IMR-90 (cell line): ENCODE data around the gene TUSC2. TPM values are rescaled to one million over a fixed set of nuclear protein-coding genes. Genes with fewer than 3 reads are reported as not detected.

Source experiments
- ATAC-seq: fragments of 200-7000 bp; cut with Tn5 transposase; 2 replicates; pipeline ENCODE4 v1.9.1; 2020; ENCODE audit warnings: low read depth, mild to moderate bottlenecking, moderate library complexity
- BruUV-seq: library from RNA; stranded (reverse); fragments of 400-500 nt; replicated peaks from 2 replicates; lab custom pipeline; 2021; lab: Mats Ljungman, UMichigan
- CTCF ChIA-PET: fragments of 300-600 bp; formaldehyde crosslinking; extraction: SDS; loops from one replicate; lab custom pipeline; 2021; ENCODE audit warnings: antibody characterized with exemption; lab: Yijun Ruan, JAX
- POLR2A ChIA-PET: fragments of 300-600 bp; sonication (Branson Sonifier 250); formaldehyde crosslinking; loops from one replicate; lab custom pipeline; 2022; ENCODE audit warnings: antibody characterized with exemption; ENCODE audit not compliant: unreplicated experiment; lab: Charles Lee
- DNase-seq: peaks from one replicate; pipeline ENCODE4 v3.0.0; 2013
- H2AFZ ChIP-seq: replicated peaks from 2 replicates; pipeline ENCODE3; 2013; ENCODE audit warnings: low read length, mild to moderate bottlenecking; ENCODE audit not compliant: poor library complexity
- H2AK5ac ChIP-seq: 2 replicates; pipeline ENCODE4 v1.6.1; 2013; ENCODE audit warnings: low read depth, low read length, inconsistent platforms
- H2AK9ac ChIP-seq: replicated peaks from 2 replicates; pipeline ENCODE3; 2013; ENCODE audit warnings: mild to moderate bottlenecking, low read depth, low read length, moderate library complexity; ENCODE audit not compliant: poor library complexity
- H2BK120ac ChIP-seq: 2 replicates; pipeline ENCODE4 v1.6.1; 2013; ENCODE audit warnings: low read depth, low read length, inconsistent platforms
- H2BK15ac ChIP-seq: 3 replicates; pipeline ENCODE4 v1.6.1; 2013; ENCODE audit warnings: low read depth, low read length, inconsistent platforms
- H2BK20ac ChIP-seq: 2 replicates; pipeline ENCODE4 v1.6.1; 2013; ENCODE audit warnings: low read depth, mild to moderate bottlenecking, inconsistent platforms, low read length, moderate library complexity
- H2BK5ac ChIP-seq: 2 replicates; pipeline ENCODE4 v1.6.1; 2013; ENCODE audit warnings: mild to moderate bottlenecking, low read depth, low read length, inconsistent platforms; ENCODE audit not compliant: poor library complexity, severe bottlenecking
- H3K14ac ChIP-seq: replicated peaks from 2 replicates; pipeline ENCODE4 v1.6.1; 2013; ENCODE audit warnings: low read depth, low read length, inconsistent platforms
- H3K18ac ChIP-seq: 2 replicates; pipeline ENCODE4 v1.6.1; 2013; ENCODE audit warnings: low read depth, low read length, control low read depth
- H3K23ac ChIP-seq: 2 replicates; pipeline ENCODE4 v1.6.1; 2013; ENCODE audit warnings: low read depth, low read length, inconsistent platforms
- H3K27ac ChIP-seq: 2 replicates; pipeline ENCODE4 v1.5.1; 2013; ENCODE audit warnings: mild to moderate bottlenecking, control low read depth, low read length; ENCODE audit not compliant: insufficient read depth
- H3K27me3 ChIP-seq: 2 replicates; pipeline ENCODE4 v1.6.1; 2013; ENCODE audit warnings: low read length; ENCODE audit not compliant: control insufficient read depth, insufficient read depth
- H3K36me3 ChIP-seq: 2 replicates; pipeline ENCODE4 v1.6.1; 2013; ENCODE audit warnings: low read length, mixed read lengths; ENCODE audit not compliant: control insufficient read depth, insufficient read depth
- H3K4ac ChIP-seq: 2 replicates; pipeline ENCODE4 v1.6.1; 2013; ENCODE audit warnings: low read depth, low read length, inconsistent platforms
- H3K4me1 ChIP-seq: 2 replicates; pipeline ENCODE4 v1.6.1; 2013; ENCODE audit warnings: low read length, mixed read lengths; ENCODE audit not compliant: control insufficient read depth, insufficient read depth
- H3K4me2 ChIP-seq: 2 replicates; pipeline ENCODE4 v1.6.1; 2013; ENCODE audit warnings: low read depth, mild to moderate bottlenecking, control low read depth, low read length, moderate library complexity
- H3K4me3 ChIP-seq: 2 replicates; pipeline ENCODE4 v1.5.1; 2013; ENCODE audit warnings: low read depth, mild to moderate bottlenecking, control low read depth, low read length, moderate library complexity; ENCODE audit not compliant: insufficient read depth
- H3K56ac ChIP-seq: 2 replicates; pipeline ENCODE4 v1.6.1; 2013; ENCODE audit warnings: low read length, inconsistent platforms; ENCODE audit not compliant: insufficient read depth; ENCODE audit errors: extremely low read depth
- H3K79me1 ChIP-seq, 2 experiments: 2 replicates each; pipeline ENCODE4 v1.6.1; 2013; ENCODE audit warnings: low read length in 2 of 2, inconsistent platforms in 1 of 2, low read depth in 1 of 2
- H3K9ac ChIP-seq: 2 replicates; pipeline ENCODE4 v1.6.1; 2013; ENCODE audit warnings: low read depth, low read length, control low read depth
- H3K9me1 ChIP-seq: 2 replicates; pipeline ENCODE4 v1.6.1; 2013; ENCODE audit warnings: low read length, inconsistent platforms; ENCODE audit not compliant: insufficient read depth
- H3K9me3 ChIP-seq: 2 replicates; pipeline ENCODE4 v1.6.1; 2013; ENCODE audit warnings: low read length; ENCODE audit not compliant: control insufficient read depth, insufficient read depth
- H4K20me1 ChIP-seq: 2 replicates; pipeline ENCODE4 v1.6.1; 2013; ENCODE audit warnings: low read length, inconsistent platforms; ENCODE audit not compliant: insufficient read depth
- H4K5ac ChIP-seq: 2 replicates; pipeline ENCODE4 v1.6.1; 2013; ENCODE audit warnings: mild to moderate bottlenecking, low read depth, low read length, control low read depth
- H4K8ac ChIP-seq, 2 experiments: 2 replicates each; pipeline ENCODE4 v1.6.1; 2013; ENCODE audit warnings: low read depth in 2 of 2, low read length in 2 of 2, control low read depth in 1 of 2, inconsistent platforms in 1 of 2
- H4K91ac ChIP-seq: 2 replicates; pipeline ENCODE4 v1.6.1; 2013; ENCODE audit warnings: low read depth, low read length, inconsistent platforms; ENCODE audit not compliant: insufficient read depth
- BHLHE40 ChIP-seq: fragments of 150-350 bp; IDR thresholded peaks from 2 replicates; pipeline ENCODE4 v1.6.1; 2016; ENCODE audit warnings: mild to moderate bottlenecking, low read depth, low read length
- CHD1 ChIP-seq: IDR thresholded peaks from 2 replicates; pipeline ENCODE4 v1.6.1; 2012; ENCODE audit warnings: low read depth, low read length, improper control_type of control experiment
- MAZ ChIP-seq: IDR thresholded peaks from 2 replicates; pipeline ENCODE4 v1.6.1; 2012; ENCODE audit warnings: low read depth, mild to moderate bottlenecking, low read length, improper control_type of control experiment, moderate library complexity, borderline replicate concordance
- POLR2A ChIP-seq: IDR thresholded peaks from 2 replicates; pipeline ENCODE4 v1.6.1; 2012; ENCODE audit warnings: mild to moderate bottlenecking, low read depth, low read length
- RAD21 ChIP-seq: IDR thresholded peaks from 2 replicates; pipeline ENCODE4 v1.6.1; 2012; ENCODE audit warnings: low read length, improper control_type of control experiment
- RCOR1 ChIP-seq: IDR thresholded peaks from 2 replicates; pipeline ENCODE4 v1.6.1; 2012; ENCODE audit warnings: mild to moderate bottlenecking, low read length, improper control_type of control experiment; ENCODE audit not compliant: insufficient replicate concordance
- WGBS, 2 experiments: methylation state at CpG; one replicate each; pipeline versions ENCODE4 v1.1.5 to v1.1.7; 2013; ENCODE audit warnings: missing lambda C conversion rate in 2 of 2; ENCODE audit not compliant: insufficient read length in 1 of 2; ENCODE audit errors: extremely low coverage in 2 of 2; 5-methylcytosine and 5-hydroxymethylcytosine counted together
- dilution Hi-C: fragments of 300-500 bp; cut with HindIII; formaldehyde crosslinking; loops from one replicate; pipeline ENCODE4 v1.14.3; 2018; ENCODE audit warnings: low sequenced_read_pairs; ENCODE audit not compliant: unreplicated experiment
- in situ Hi-C: fragments of 300-500 bp; cut with MboI; formaldehyde crosslinking; loops from 3 replicates; pipeline ENCODE4 v1.14.3; 2019; ENCODE audit warnings: low sequenced_read_pairs, inconsistent platforms, mixed read lengths
- intact Hi-C: fragments of 100-400 bp; cut with micrococcal nuclease; formaldehyde crosslinking; loops from 2 replicates; pipeline ENCODE4 v1.10.0; 2022
- polyA plus RNA-seq, 3 experiments: library from polyadenylated mRNA; depleted of rRNA; stranded (reverse); fragments of >200 nt; gene quantifications; 2 replicates each; pipeline ENCODE4 v1.2.3, GENCODE V29; 2012; ENCODE audit warnings: low replicate concordance in 1 of 3
- total RNA-seq: library from RNA; depleted of rRNA; stranded (reverse); fragments of >200 nt; gene quantifications from 2 replicates; pipeline ENCODE4 v1.2.3, GENCODE V29; 2012
- TF ChIP-seq, protein P1 (sequence below): conservative IDR thresholded peaks from 2 replicates; pipeline ENCODE4 v1.5.1; 2012; ENCODE audit warnings: mild to moderate bottlenecking, low read depth, low read length, improper control_type of control experiment

Gene TUSC2
- total and polyA plus RNA-seq, 2 of the 4 experiments (the other 2 are of a cell fraction), result 13.4 to 24.0 TPM

DNA sequence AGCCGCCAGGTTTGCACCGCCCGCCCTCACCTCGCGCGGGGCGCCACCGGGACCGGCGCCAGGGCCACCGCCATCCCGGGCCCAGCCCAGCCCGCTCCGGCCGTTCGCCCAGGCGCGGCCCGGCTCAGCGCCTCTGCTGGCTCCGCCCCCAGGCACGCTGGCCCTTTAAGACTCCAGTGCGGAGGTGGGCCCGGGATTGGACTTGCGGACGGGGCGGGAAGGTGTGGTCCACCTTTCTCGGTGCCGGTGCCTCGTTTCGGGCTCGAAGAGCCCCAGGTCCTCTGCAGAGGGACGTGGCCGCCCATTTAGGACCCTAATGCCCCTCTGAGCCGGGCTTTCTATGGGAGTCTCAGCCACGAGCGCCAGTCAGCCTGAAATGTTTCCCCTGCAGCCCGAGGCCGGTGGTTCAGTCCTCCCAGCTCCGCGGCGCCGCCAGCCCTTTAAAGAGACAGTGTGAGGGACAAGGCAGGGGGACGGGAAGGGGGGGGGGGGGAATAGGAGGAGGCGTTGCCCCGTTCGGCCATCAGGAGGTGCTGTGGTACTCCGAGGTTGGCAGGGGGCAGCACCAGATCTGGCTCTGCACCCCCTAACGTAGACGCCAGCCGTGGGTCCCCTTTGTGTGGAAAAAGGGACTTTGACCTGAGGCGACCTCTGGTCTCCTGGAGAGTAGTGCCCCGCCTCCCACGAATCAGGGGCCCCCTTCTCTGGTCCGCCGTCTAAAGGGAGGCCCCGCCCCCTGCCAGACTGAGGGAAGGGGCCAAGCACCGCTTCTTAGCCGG lies 6.5 kb downstream of the TUSC2 start:
- peak overlapping the region; percentile 98 for H3K14ac ChIP-seq
- BruUV-seq, result no TSS peak
- peak overlapping the region; percentile 73 for H3K4me2 ChIP-seq
- peak overlapping the region; percentile 85; the same call in 1 of the 3 replicates for H2BK15ac ChIP-seq
- H3K4me1 ChIP-seq, result peaks cover 25% of the 10 kb centered on the region
- ChIA-PET CTCF (no interaction called here), POLR2A (interaction anchor here (0.6 kb wide), 1 partner anchor 25 kb away, joined by 10 read pairs; no protein-coding TSS in a partner anchor)
- H3K4ac ChIP-seq, result peak overlapping the region; percentile 98
- peak overlapping the region; percentile 100 for H2BK120ac ChIP-seq
- H4K91ac ChIP-seq, result peak overlapping the region; percentile 93
- ATAC-seq (peak; percentile 90), DNase-seq (peak; percentile 83)
- intact Hi-C loops, result loop anchor here (5.0 kb wide), 1 partner anchor 59 kb away; no protein-coding TSS in a partner anchor
- H3K56ac ChIP-seq, result peak overlapping the region; percentile 97; the same call in 1 of the 2 replicates
- peaks cover 16% of the 10 kb centered on the region for H3K9me1 ChIP-seq
- dilution Hi-C loops, result no loop called here
- H2AK5ac ChIP-seq, result peak overlapping the region; percentile 87
- peak overlapping the region; percentile 95 for H4K5ac ChIP-seq
- peak overlapping the region; percentile 98 for H2BK5ac ChIP-seq
- peak overlapping the region; percentile 96 to 99; a peak in 3 of 4 replicates for H4K8ac ChIP-seq
- peak overlapping the region; percentile 95 for H2AFZ ChIP-seq
- no peaks in the 10 kb centered on the region for H3K9me3 ChIP-seq
- peaks cover 36% of the 10 kb centered on the region for H3K36me3 ChIP-seq
- H3K9ac ChIP-seq, result peak overlapping the region; percentile 94
- peaks cover 12% of the 10 kb centered on the region; the same call in 1 of the 2 replicates for H4K20me1 ChIP-seq
- H3K18ac ChIP-seq, result peak overlapping the region; percentile 94; the same call in 1 of the 2 replicates
- H3K27me3 ChIP-seq, result no peaks in the 10 kb centered on the region
- peaks cover 26 to 57% of the 10 kb centered on the region in 2 experiments for H3K79me1 ChIP-seq
- WGBS, 2 experiments, result 0% methylated on average over 15 of the region's 59 CpGs; no CpG with 5 or more reads in 1 of the 2 experiments
- in situ Hi-C loops, result no loop called here
- H3K27ac ChIP-seq, result peak overlapping the region; percentile 98
- H2BK20ac ChIP-seq, result peak overlapping the region; percentile 95
- H3K4me3 ChIP-seq, result peak overlapping the region; percentile 58
- peak overlapping the region; percentile 96 for H3K23ac ChIP-seq
- H2AK9ac ChIP-seq, result peak overlapping the region; percentile 93
- peak; percentile 80 for TF ChIP-seq POLR2A
- TF ChIP-seq CHD1, result peak; percentile 99; the same call in 1 of the 2 replicates
- TF ChIP-seq MAZ, result peak; percentile 49
- TF ChIP-seq, protein P1, sequence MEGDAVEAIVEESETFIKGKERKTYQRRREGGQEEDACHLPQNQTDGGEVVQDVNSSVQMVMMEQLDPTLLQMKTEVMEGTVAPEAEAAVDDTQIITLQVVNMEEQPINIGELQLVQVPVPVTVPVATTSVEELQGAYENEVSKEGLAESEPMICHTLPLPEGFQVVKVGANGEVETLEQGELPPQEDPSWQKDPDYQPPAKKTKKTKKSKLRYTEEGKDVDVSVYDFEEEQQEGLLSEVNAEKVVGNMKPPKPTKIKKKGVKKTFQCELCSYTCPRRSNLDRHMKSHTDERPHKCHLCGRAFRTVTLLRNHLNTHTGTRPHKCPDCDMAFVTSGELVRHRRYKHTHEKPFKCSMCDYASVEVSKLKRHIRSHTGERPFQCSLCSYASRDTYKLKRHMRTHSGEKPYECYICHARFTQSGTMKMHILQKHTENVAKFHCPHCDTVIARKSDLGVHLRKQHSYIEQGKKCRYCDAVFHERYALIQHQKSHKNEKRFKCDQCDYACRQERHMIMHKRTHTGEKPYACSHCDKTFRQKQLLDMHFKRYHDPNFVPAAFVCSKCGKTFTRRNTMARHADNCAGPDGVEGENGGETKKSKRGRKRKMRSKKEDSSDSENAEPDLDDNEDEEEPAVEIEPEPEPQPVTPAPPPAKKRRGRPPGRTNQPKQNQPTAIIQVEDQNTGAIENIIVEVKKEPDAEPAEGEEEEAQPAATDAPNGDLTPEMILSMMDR, result peak; percentile 42
- TF ChIP-seq BHLHE40, result peak; percentile 97
- TF ChIP-seq RAD21, result no peak
- TF ChIP-seq RCOR1, result no peak
